NCI-H69 (cell line): Measurements from ENCODE around the gene TRAF3IP1.

ENCODE experiments used
- DNase-seq: peaks from one replicate; lab custom pipeline; 2025; lab: John Stamatoyannopoulos, UW

TRAF3IP1 gene

DNA sequence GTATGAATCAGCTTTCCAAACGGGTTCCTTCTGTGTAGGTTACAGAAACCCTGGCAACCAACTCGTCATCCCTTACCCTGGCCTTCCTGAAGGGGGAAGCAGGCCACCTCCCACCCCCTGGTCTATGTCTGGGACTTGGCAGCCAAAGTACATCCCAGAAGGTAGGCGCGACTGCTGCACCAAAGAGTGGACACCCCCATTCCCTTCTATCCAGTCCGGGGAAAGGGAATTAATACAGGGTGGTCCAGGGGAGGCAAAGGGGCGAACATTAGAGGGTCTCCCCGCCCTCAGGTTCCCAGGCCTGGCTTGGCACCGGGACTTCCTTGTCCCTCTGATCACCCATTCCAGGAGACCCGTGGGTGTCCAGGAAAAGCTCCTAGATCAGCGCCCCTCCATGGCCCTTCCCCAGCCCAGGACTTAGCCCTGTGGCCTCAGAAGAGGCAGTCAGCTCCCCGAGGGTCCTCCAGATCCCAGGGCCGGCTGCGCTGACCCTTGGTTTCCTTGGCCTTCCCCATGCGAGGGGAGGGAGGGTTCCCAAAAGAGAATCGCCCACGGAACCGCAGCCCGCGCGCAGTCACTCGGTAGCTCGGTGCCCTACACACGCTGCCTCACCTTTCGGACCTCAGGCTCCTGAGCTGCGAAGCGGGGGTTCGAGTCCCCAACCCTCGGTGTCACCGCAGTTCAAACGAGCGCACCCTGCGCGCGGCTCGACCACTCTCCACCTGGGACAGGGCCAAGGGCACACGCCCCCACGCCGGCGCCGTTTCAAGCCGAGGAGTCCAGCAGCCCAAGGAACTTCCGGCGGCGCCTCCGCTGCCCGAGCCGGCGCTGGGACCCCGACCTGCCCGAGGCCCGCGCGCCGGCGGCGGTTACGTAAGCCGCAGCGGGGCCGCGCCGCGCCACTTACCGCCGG, 32.3 kb upstream of the TRAF3IP1 start, which contains the start of gene PER2:
TSS of gene PER2 (minus strand) at position 874 of the 913 bp plus-strand sequence. CDS start 10,674 bp downstream, outside the sequence.
- peak; percentile 80 for DNase-seq

DNA sequence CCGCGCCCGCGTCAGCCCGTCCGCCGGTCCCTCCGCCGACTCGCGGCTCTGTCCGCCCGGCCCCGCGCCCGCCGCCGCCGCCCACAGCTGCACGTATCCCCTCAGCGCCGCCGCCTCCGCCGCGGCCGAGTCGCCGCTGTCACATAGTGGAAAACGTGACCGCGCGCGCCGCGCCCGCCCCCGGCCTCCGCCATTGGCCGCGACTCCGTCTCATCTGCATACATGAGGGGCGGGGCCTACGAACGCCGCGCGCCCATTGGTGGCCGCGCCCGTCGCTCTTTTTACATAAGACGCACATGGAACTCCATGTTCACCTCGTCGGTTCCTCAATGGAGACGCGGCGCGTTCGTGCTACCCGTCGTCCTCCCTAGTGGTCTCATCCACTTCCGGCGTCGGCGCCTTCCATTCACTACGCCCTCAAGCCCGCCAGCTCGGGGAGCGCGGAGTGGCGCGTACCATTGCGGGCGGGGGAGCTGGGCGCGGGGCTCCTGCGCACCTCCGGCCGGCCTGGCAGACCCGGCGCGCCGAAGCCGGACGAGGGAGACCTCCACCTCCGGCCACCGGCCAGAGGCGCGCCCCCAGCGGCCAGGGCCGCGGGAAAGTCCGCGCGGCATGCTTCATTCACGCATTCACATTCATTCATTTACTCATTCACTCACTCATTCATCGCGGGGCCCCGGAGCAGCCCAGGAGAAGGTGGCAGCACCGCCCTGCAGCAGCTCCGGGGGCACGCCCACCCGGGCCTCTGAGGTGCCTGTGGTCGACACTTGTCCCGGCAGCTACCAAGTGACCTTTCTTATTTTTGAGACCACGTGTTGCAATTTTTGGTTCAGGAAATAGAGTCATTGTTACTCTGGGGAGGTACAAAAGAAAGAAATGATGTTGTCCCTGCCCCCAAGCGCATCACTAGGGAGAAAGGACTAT, 31.4 kb upstream of the TRAF3IP1 start:
- DNase-seq = peak; percentile 98

DNA sequence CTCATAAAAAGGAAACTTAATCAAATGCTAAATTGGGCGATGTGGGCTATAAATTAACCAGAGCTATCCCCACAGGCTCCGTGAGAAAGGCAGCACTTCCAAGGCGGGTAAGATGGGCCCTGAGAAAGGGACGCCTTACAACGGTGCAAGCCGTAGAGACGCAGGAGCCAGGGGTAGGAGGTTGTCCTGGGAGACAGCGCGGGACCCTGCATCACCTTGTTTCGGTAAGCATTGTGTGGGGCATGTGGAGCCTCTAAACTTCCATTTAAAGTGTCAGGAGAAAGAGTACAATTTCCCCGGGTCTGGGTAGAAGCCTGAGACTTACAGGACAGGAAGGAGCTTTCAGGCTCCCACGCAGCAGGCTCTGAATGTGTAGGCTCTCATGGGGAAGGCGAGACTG, 30.7 kb upstream of the TRAF3IP1 start:
- DNase-seq = peak; percentile 43

DNA sequence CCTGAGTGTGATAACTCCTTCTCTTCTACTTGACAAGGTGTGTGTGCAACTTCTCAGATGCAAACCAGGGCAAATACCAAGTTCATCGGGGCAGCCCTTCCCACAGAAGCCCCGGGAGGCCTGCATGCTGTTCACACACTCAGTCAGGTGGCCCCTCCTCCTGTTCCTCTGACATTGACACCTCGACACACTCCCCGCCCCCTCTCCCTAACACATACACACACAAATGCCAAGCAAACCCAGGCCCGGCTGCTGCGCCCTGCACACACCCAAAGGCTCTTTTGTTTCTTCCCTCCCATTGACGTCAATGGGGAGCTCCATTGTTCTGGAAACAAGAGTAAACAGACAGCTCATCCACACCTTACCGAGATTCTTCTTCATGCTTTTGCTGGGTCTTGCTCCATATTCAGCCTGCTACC, 30.2 kb upstream of the TRAF3IP1 start:
- DNase-seq = peak; percentile 92

DNA sequence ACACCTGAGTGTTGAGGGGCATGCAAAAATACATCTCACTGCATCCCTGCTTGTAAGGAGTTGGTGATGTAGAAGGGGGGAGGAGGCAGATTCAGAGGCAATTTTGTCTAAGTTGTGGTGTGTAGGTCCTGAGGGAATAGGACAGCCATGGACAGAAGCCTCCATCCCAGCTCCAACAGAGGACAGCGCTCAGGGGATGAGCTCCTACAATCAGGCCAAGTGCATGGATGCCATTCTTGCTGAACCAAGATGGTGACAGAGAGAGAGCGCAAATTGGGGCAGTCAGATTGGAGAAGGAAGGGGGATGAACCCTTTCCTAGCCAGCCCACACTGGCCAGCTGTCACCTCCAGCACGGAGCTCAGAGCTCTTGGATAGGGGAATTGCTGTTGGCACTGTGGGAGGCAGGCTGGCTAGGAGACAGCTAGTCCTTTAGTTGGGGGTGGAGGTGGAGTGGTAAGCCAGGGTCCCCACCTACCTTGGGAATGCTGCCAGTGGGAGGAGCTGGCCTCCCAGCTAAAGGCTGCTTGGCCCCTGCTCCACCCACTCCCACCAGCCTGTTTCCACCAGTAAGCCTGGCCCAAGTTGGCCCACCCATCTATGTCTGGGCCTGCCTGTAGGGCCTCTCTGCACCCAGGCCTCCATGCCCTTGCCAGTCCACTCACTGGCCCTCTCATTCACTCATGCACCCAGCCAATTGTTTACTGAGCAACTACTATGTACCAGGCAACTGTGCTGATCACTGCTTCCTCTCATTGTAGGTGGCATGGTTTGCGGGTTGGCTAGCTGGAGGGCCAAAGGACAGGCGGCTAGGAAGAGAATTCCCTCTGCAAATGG, 29.4 kb upstream of the TRAF3IP1 start:
- DNase-seq = peak; percentile 76

DNA sequence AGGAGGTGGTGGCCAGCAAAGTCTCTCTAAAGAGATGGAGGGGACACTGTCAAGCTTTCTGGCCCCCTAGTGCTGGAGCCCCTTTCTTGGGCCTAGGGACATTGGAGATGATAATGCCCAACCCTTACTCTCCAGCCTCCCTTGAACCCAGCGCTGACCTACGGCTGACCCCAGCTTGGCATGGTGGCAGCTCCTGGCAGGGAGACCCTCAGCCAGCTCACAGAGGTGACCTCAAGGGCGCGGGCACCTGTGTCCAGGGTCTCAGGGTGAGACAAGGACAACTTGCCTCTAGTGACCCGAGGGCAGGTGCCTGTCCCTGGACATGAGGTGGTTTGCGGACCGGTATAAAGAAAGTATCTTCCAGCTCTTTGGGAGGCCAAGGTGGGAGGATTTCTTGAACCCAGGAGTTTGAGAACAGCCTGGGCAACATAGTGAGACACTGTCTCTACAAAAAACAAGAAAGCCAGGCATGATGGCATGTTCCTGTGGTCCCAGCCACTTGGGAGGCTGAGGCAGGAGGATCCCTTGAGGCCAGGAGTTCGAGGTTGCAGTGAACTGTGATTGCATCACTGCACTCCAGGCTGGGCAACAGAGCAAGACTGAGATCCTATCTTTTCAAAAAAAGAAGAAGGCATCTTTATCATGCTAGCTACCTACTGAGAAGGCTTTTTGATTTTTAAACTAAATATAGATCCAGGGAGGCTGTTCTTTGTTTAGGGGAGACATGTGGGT, 28.6 kb upstream of the TRAF3IP1 start:
- DNase-seq = no peak

DNA sequence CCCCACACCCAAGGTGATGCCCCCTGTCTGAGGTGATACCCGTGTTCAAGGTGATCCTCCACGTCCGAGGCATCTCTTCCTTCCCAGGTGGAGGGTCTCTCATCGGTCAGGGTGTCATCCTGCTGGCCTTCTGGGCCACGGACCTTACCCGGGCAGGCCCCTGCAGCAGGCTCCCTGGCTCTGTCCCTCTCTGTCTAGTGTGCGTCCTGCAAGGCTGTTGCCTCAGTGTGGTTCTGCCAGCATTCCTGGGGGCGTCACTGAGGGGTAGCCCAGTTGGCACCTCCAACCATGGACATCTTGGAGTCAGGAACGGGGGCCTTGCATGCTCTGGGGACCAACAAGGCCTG, 26.3 kb upstream of the TRAF3IP1 start:
- no peak for DNase-seq

DNA sequence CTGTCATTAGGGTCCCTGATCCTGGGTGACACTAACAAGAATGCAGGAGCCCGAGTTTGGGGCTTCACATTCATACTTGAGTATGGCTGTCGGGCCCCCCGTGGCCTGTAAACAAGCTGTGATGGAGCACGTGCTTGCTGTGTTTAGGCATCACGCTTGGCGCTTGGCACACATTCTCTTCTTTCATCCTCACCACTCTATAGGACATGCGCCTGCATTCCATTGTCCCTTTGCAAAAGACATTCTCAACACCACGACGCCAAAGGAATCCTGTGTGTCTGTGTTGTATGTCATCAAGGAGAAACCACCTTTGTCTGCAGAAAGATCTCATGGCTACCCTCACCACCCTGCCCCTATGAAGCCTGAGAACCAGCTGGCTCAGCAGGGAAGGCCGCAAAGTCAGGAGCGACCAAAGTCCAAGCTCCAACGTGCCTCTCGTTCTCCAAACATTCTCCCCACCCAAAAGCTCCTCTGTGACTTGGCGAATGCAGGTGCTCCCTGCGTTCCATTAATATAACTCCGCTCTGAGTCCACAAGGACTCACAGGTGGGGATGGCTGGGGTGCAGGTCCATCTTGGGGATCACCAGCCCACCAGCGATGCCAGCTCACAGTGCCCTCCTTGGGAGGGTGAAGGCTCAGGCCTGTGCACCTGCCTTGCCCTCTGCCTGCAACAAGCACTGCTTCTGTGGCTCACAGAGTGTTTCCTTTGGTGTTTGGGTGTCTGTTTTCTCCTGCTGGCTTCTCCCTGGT, 25.8 kb upstream of the TRAF3IP1 start:
- DNase-seq = no peak

DNA sequence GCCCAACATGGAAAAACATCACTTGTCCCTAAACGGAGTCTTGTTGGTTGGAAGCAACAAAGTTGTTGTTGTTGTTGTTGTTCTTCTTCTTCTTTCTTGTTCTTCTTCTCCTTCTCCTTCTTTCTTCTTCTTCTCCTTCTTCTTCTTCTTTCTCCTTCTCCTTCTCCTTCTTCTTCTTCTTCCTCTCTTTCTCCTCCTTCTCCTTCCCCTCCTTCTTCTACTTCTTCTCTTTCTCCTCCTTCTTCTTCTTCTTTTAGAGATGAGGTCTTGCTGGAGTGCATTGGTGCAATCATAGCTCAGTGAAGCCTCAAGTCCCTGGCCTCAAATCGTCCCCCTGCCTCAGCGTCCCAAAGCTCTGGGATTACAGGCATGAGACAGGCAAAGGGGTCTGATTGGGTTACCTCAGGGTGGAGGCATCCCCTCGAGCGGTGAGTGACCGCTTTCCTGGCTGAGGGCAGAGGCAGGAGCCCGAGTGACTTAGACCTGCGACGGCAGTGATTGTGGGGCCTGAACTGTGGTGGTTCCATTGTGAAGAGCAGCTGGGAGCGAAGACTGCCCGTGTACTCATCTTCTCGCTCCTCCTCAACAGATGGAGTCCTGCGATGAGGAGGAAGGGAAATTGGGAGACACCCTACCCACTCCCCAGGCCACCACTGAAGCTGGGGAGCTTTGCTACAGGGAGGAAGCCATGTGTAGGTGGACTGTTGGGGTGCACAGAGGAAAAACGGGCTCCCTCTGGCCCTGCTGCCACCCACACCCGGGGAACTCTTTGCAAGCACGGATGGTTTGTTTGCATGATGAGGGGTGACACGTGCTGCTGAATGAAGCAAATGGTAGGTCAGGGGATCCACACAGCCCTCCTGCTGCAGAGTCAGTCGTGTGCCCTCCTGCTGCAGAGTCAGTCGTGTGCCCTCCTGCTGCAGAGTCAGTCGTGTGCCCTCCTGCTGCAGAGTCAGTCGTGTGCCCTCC, 24.9 kb upstream of the TRAF3IP1 start:
- DNase-seq = no peak

DNA sequence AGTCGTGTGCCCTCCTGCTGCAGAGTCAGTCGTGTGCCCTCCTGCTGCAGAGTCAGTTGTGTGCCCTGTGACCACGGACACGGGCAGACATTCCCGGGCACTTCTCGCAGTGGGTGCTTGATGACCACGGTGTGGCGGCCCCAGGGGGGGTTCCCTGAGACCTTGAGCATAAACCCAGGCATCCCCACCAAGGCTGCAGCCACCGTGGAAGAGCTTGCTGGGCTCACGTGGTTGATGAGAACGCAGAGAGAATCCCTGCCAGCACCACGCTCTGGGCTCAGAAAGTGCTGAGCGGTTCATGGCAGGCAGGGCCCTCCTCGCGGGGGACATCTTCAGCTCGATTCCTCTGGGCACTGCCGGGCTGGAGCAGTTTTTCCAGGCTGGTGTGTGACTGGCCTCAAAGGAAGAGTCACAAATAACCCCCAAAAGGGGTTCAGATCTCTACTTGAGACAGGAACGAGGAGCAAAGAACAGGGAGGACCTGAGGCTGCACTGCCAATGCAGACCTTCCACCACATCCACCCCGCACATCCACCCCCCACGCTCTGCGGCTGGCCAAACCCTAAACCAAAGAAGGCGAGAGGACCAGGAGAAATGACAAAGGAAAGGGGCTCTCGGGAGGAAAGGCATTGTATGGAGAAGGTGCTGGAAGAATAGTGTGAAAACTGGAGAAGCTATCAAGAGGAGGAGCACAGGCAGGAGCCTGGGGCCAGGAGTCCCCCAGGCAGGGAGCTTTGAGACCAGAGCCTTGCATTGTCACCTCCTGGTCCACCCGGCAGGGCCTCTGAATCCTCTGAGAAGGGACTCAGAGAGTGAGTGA, 23.5 kb upstream of the TRAF3IP1 start:
- DNase-seq = no peak

DNA sequence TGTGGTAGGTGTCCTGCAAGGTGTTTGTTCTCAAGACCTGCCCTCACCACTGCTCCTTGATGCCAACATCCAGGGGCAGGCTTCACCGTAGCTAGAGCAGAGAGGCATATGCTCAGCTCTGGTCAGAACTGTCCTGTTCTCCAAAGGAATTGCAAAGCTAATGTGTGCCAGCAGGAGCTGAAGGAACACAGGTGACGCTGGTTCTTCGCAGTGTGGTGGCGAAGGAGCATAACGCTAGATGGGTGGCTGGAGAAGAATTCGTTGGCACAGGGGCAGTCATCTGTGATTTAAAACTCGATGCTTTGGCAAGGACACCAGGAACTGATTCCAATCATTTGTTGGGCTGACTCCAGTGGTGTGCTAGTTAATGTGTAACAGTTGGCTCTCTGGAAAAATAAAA, 20.5 kb upstream of the TRAF3IP1 start:
- no peak for DNase-seq

DNA sequence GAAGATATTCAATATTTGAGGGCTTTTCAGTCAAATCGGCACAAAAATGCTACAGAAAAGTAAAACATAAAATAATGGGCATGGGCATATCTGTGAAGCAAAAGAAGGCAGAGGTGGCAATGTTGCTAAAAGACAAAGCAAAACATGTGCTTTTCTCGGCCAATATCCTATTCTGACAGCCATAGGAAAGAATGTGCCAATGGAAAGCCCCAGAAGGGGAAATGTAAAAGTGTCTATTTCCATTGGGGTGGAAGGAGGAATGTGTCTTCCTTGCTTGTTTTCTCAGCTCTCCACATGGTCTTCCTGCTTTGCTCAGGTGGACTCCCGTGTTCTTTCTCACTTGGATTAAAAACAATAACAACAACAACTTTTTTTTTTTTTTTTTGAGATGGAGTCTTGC, 18.2 kb upstream of the TRAF3IP1 start:
- no peak for DNase-seq

DNA sequence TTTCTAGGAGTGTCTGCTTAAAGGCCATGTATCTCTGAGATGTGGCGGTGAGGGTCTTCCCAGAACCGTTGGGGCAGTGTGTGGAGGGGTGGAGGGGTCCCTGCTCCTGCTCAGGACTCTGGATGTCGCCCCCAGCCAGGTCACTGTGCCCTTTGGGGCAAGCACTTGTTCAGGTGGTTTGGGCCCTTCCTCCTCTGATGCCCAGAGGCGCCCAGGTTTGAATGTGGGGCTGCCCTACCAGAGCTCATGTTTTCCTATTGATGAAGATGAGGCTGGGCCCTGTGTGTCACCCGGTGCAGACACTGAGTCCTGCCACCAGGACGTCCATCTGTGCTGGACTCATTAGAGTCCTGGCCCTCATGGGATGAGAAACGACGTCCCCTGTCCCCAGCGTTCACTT, 17.6 kb upstream of the TRAF3IP1 start:
- DNase-seq = no peak

DNA sequence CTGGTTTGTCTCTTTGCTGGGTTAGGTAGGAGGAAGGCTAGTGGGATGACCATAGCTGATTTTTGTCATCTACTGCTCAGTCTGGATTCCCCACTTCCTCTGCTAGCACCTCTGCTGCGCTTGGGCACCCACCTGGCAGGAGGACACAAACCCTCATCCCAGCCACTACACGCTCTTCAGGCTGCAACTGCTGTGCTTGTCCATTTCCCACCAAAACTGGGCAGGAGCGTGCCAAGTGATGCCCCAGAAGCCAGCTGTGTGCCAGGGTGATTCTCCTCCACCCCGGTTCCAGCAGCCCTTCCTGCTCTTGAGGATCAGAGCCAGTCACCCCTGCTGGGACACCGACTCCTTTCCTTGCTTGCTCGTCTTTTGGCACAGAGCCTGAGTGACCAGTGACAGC, 16.2 kb upstream of the TRAF3IP1 start:
- DNase-seq = no peak

DNA sequence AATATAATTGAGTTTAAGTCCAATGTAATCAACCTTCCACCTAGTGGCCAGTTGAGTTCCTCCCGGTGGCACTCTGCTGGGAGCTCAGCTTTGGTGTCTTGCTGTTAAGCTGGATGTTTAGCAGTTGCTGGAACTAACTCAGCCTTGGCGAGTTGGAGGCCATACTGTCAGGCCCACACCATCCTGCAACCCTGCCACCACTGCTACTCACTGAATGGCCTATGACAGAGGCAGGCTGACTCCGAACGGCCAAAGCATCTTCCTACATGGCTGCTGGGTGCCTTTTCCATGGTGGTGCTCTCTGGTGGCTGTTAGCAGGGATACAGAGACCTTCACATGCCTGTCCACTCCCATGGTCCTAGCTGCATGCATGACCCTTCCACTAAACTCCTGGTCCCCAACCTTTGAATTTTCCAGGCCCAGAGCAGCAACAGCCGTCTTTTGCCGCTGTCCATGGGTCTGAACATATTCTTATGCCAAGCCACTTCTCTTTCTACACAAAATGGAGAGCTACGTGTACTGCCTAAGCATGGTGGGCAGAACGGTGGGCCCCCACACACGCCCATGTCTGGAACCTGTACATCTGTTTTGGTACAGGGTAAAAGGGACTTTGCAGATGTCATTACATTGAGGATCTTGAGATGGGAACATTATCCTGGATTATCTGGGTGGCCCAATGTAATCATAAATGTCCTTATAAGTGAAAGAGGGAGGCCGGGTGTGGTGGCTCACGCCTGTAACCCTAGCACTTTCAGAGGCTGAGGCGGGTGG, 15.0 kb upstream of the TRAF3IP1 start:
- no peak for DNase-seq

DNA sequence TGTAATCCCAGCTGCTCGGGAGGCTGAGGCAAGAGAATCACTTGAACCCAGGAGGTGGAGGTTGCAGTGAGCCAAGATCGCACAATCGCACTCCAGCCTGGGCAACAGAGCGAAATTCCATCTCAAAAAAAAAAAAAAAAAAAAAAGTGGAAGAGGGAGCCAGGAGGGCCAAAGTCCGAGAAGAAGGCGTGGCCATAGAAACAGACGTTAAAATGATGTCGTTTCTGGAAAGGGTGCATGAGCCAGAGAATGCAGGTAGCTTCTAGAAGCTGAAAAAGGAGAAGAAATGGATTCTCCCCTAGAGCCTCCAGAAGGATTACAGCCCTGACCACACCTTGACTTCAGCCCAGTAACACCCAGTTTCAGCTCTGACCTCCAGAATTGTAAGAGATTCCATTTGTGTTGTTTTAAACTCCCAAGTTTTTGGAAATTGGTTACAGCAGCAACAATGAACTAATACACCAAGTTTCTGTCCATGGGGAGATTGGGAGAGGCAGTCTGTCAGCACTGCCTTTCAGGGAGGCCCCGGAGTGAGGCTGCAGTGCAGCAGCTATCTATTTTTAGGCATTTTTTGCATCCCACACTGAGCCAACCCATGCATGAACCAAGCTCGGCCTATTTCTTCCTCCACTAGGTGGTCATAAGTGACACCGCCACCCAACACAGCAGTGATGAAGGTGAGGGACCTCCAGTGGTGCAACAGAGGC, 14.2 kb upstream of the TRAF3IP1 start:
- DNase-seq = no peak

DNA sequence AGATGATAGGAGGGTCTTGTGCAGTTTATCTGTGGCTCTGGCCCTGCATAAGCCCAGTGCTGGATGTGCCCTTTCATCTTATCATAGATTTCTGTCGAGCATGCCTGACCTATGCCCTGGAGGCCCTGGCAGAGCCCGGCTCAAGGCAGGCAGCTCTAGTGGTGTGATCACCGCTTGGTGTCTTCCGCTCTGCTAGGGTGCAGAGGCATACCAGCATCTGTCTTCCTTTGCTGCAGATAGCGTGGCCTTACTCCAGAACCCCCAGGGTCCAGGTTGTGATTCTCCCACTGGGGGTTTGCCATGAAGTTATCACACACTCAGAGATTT, 13.7 kb upstream of the TRAF3IP1 start:
- no peak for DNase-seq
